HEK293 (cell line): ENCODE measurements around the gene FRS2.

ENCODE experiments used
- CTCF ChIA-PET: fragments of 350-600 bp; formaldehyde crosslinking; extraction: SDS; loops from one replicate; lab custom pipeline; 2021; ENCODE audit warnings: antibody characterized with exemption; lab: Yijun Ruan, JAX
- POLR2A ChIA-PET: fragments of 300-600 bp; formaldehyde crosslinking; extraction: SDS; loops from one replicate; lab custom pipeline; 2020; ENCODE audit warnings: antibody characterized with exemption, inconsistent platforms; lab: Yijun Ruan, JAX
- H3K27ac ChIP-seq: fragments of 200-500 bp; sonication (Bioruptor generic); 2 replicates; pipeline ENCODE4 v1.5.1; 2014; ENCODE audit warnings: low read depth, low read length, control low read depth, inconsistent platforms; ENCODE audit errors: extremely low read depth
- H3K36me3 ChIP-seq, 2 experiments: fragments of 200-500 bp in 1 of 2; sonication (Bioruptor generic) in 1 of 2; 1 replicate in 1 of 2; 2 replicates in 1 of 2; pipeline ENCODE4 v1.5.1; 2014 to 2017; ENCODE audit warnings: inconsistent platforms in 2 of 2, low read length in 2 of 2; ENCODE audit not compliant: control insufficient read depth in 2 of 2, insufficient read depth in 1 of 2
- H3K4me1 ChIP-seq: fragments of 200-500 bp; sonication (Bioruptor generic); 2 replicates; pipeline ENCODE4 v1.5.1; 2014; ENCODE audit warnings: mild to moderate bottlenecking, low read length, inconsistent platforms; ENCODE audit not compliant: control insufficient read depth, insufficient read depth
- H3K4me3 ChIP-seq: 2 replicates; pipeline ENCODE4 v1.5.1; 2011; ENCODE audit warnings: low read depth, mild to moderate bottlenecking, control low read depth, low read length, moderate library complexity
- H3K9me3 ChIP-seq: fragments of 200-500 bp; sonication (Bioruptor generic); 2 replicates; pipeline ENCODE4 v1.5.1; 2014; ENCODE audit warnings: low read depth, low read length, inconsistent platforms; ENCODE audit not compliant: control insufficient read depth, insufficient read depth
- BCL11A ChIP-seq: fragments of 450-650 bp; formaldehyde crosslinking; IDR thresholded peaks from 2 replicates; pipeline ENCODE4 v1.5.1; 2016; ENCODE audit warnings: low read depth, missing biosample characterization, missing genetic modification characterization
- BCL11B ChIP-seq: fragments of 450-650 bp; formaldehyde crosslinking; IDR thresholded peaks from 2 replicates; pipeline ENCODE4 v1.5.1; 2016; ENCODE audit warnings: low read depth, missing biosample characterization, missing genetic modification characterization
- BCL6B ChIP-seq: fragments of 450-650 bp; formaldehyde crosslinking; IDR thresholded peaks from 2 replicates; pipeline ENCODE4 v1.5.1; 2017; ENCODE audit warnings: missing biosample characterization, missing genetic modification characterization
- HOXC10 ChIP-seq: sonication (generic); formaldehyde crosslinking; IDR thresholded peaks from 2 replicates; pipeline ENCODE4 v1.8.1; 2023; ENCODE audit warnings: mild to moderate bottlenecking, missing genetic modification reagents
- IKZF3 ChIP-seq: fragments of 450-650 bp; IDR thresholded peaks from 2 replicates; pipeline ENCODE4 v1.5.0; 2018; ENCODE audit warnings: missing biosample characterization, mild to moderate bottlenecking, missing genetic modification characterization, moderate library complexity
- KLF17 ChIP-seq: fragments of 450-650 bp; formaldehyde crosslinking; IDR thresholded peaks from 2 replicates; pipeline ENCODE4 v1.5.1; 2016; ENCODE audit warnings: missing biosample characterization, missing genetic modification characterization
- PRDM1 ChIP-seq: fragments of 450-650 bp; formaldehyde crosslinking; IDR thresholded peaks from 2 replicates; pipeline ENCODE4; 2016; ENCODE audit warnings: missing biosample characterization, missing genetic modification characterization
- SCRT2 ChIP-seq: fragments of 450-650 bp; formaldehyde crosslinking; IDR thresholded peaks from 2 replicates; pipeline ENCODE4 v1.5.1; 2016; ENCODE audit warnings: missing biosample characterization, missing genetic modification characterization
- ZBTB6 ChIP-seq: fragments of 450-650 bp; formaldehyde crosslinking; IDR thresholded peaks from 2 replicates; pipeline ENCODE4 v1.5.1; 2017; ENCODE audit warnings: missing biosample characterization, missing genetic modification characterization
- ZBTB7A ChIP-seq: fragments of 450-650 bp; formaldehyde crosslinking; IDR thresholded peaks from 2 replicates; pipeline ENCODE4 v1.5.1; 2016; ENCODE audit warnings: low read depth, missing biosample characterization, missing genetic modification characterization
- ZFP3 ChIP-seq: fragments of 450-650 bp; formaldehyde crosslinking; IDR thresholded peaks from 2 replicates; pipeline ENCODE4 v1.5.1; 2016; ENCODE audit warnings: low read depth, missing biosample characterization, missing genetic modification characterization
- ZFP37 ChIP-seq: fragments of 450-650 bp; formaldehyde crosslinking; IDR thresholded peaks from 2 replicates; pipeline ENCODE4 v1.5.1; 2016; ENCODE audit warnings: missing biosample characterization, missing genetic modification characterization
- ZFP69B ChIP-seq: fragments of 450-650 bp; formaldehyde crosslinking; IDR thresholded peaks from 2 replicates; pipeline ENCODE4 v1.5.1; 2016; ENCODE audit warnings: missing biosample characterization, missing genetic modification characterization
- ZNF10 ChIP-seq: fragments of 450-650 bp; formaldehyde crosslinking; IDR thresholded peaks from 2 replicates; pipeline ENCODE4 v1.5.1; 2017; ENCODE audit warnings: missing biosample characterization, missing genetic modification characterization
- ZNF114 ChIP-seq: fragments of 450-650 bp; formaldehyde crosslinking; IDR thresholded peaks from 2 replicates; pipeline ENCODE4 v1.5.0; 2017; ENCODE audit warnings: missing biosample characterization, missing genetic modification characterization
- ZNF121 ChIP-seq: fragments of 450-650 bp; formaldehyde crosslinking; IDR thresholded peaks from 2 replicates; pipeline ENCODE4 v1.5.1; 2016; ENCODE audit warnings: missing biosample characterization, missing genetic modification characterization
- ZNF211 ChIP-seq: fragments of 450-650 bp; formaldehyde crosslinking; IDR thresholded peaks from 2 replicates; pipeline ENCODE4 v1.5.1; 2016; ENCODE audit warnings: low read depth, missing biosample characterization, missing genetic modification characterization
- ZNF274 ChIP-seq, 2 experiments: fragments of 200-500 bp in 1 of 2; fragments of 450-650 bp in 1 of 2; sonication (Bioruptor generic) in 1 of 2; formaldehyde crosslinking in 1 of 2; IDR thresholded peaks; 2 replicates each; pipeline versions ENCODE4 v1.5.1 to v1.6.1; 2014 to 2016; ENCODE audit warnings: borderline replicate concordance in 1 of 2, inconsistent platforms in 1 of 2, low read length in 1 of 2, missing biosample characterization in 1 of 2, missing genetic modification characterization in 1 of 2
- ZNF404 ChIP-seq: fragments of 450-650 bp; formaldehyde crosslinking; IDR thresholded peaks from 2 replicates; pipeline ENCODE4 v1.5.1; 2017; ENCODE audit warnings: missing biosample characterization, missing genetic modification characterization
- ZNF416 ChIP-seq: fragments of 450-650 bp; formaldehyde crosslinking; IDR thresholded peaks from 2 replicates; pipeline ENCODE4 v1.5.1; 2016; ENCODE audit warnings: missing biosample characterization, missing genetic modification characterization
- ZNF48 ChIP-seq: fragments of 450-650 bp; formaldehyde crosslinking; IDR thresholded peaks from 2 replicates; pipeline ENCODE4 v1.5.1; 2016; ENCODE audit warnings: missing biosample characterization, missing genetic modification characterization
- ZNF501 ChIP-seq: fragments of 450-650 bp; formaldehyde crosslinking; IDR thresholded peaks from 2 replicates; pipeline ENCODE4 v1.5.1; 2016; ENCODE audit warnings: missing biosample characterization, missing genetic modification characterization
- ZNF529 ChIP-seq: fragments of 450-650 bp; formaldehyde crosslinking; IDR thresholded peaks from 2 replicates; pipeline ENCODE4 v1.5.1; 2017; ENCODE audit warnings: missing genetic modification characterization, missing biosample characterization; ENCODE audit not compliant: insufficient replicate concordance
- ZNF548 ChIP-seq: fragments of 450-650 bp; formaldehyde crosslinking; IDR thresholded peaks from 2 replicates; pipeline ENCODE4 v1.5.1; 2016; ENCODE audit warnings: missing biosample characterization, missing genetic modification characterization
- ZNF555 ChIP-seq: fragments of 450-650 bp; formaldehyde crosslinking; conservative IDR thresholded peaks from 2 replicates; pipeline ENCODE4 v1.5.1; 2017; ENCODE audit warnings: missing biosample characterization, mild to moderate bottlenecking, missing genetic modification characterization, inconsistent platforms
- ZNF610 ChIP-seq: fragments of 450-650 bp; formaldehyde crosslinking; IDR thresholded peaks from 2 replicates; pipeline ENCODE4 v1.5.1; 2016; ENCODE audit warnings: missing biosample characterization, missing genetic modification characterization, borderline replicate concordance
- ZNF660 ChIP-seq: fragments of 450-650 bp; IDR thresholded peaks from 2 replicates; pipeline ENCODE4 v1.5.1; 2018; ENCODE audit warnings: missing biosample characterization, mild to moderate bottlenecking, missing genetic modification characterization
- ZNF704 ChIP-seq: fragments of 450-650 bp; formaldehyde crosslinking; IDR thresholded peaks from 2 replicates; pipeline ENCODE4 v1.5.1; 2016; ENCODE audit warnings: missing biosample characterization, missing genetic modification characterization
- ZNF76 ChIP-seq: fragments of 450-650 bp; formaldehyde crosslinking; IDR thresholded peaks from 2 replicates; pipeline ENCODE4; 2016; ENCODE audit warnings: low read depth, missing biosample characterization, missing genetic modification characterization, borderline replicate concordance
- ZSCAN16 ChIP-seq: fragments of 450-650 bp; formaldehyde crosslinking; IDR thresholded peaks from 2 replicates; pipeline ENCODE4 v1.5.1; 2016; ENCODE audit warnings: missing biosample characterization, missing genetic modification characterization
- ZSCAN30 ChIP-seq: fragments of 450-650 bp; IDR thresholded peaks from 2 replicates; pipeline ENCODE4 v1.5.1; 2018; ENCODE audit warnings: missing biosample characterization, mild to moderate bottlenecking, missing genetic modification characterization, moderate library complexity
- TF ChIP-seq, protein P1 (sequence below): fragments of 450-650 bp; formaldehyde crosslinking; IDR thresholded peaks from 2 replicates; pipeline ENCODE4 v1.5.1; 2016; ENCODE audit warnings: missing biosample characterization, missing genetic modification characterization

The FRS2 gene

DNA sequence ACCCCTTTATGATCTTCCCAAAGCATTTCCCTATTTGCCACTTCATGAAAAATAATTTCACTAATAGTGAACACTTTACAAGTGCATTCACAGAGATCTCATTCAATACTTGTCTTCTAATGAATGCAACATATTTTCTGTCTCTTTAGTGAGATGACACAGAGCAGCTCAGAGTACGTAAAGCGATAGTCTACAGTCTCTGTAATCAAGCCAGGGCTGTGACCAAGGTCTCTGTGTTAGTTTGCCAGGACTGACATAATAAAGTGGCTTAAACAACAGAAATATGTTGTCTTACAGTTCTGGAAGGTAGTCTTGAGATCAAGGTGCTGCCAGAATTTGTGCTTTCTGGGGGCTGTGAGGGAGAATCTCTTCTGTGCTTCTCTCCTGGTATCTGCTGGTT, 33.1 kb upstream of the FRS2 start:
- POLR2A ChIA-PET = no interaction called here
- no peak overlapping the region for H3K4me3 ChIP-seq
- TF ChIP-seq ZNF548 (tag by site-specific recombination) = no peak
- TF ChIP-seq IKZF3 (tag by site-specific recombination) = no peak
- no peak for TF ChIP-seq ZNF114
- no peak for TF ChIP-seq ZNF404
- TF ChIP-seq, protein P1, sequence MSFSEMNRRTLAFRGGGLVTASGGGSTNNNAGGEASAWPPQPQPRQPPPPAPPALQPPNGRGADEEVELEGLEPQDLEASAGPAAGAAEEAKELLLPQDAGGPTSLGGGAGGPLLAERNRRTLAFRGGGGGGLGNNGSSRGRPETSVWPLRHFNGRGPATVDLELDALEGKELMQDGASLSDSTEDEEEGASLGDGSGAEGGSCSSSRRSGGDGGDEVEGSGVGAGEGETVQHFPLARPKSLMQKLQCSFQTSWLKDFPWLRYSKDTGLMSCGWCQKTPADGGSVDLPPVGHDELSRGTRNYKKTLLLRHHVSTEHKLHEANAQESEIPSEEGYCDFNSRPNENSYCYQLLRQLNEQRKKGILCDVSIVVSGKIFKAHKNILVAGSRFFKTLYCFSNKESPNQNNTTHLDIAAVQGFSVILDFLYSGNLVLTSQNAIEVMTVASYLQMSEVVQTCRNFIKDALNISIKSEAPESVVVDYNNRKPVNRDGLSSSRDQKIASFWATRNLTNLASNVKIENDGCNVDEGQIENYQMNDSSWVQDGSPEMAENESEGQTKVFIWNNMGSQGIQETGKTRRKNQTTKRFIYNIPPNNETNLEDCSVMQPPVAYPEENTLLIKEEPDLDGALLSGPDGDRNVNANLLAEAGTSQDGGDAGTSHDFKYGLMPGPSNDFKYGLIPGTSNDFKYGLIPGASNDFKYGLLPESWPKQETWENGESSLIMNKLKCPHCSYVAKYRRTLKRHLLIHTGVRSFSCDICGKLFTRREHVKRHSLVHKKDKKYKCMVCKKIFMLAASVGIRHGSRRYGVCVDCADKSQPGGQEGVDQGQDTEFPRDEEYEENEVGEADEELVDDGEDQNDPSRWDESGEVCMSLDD (tag by site-specific recombination) = no peak
- TF ChIP-seq ZFP69B (tag by site-specific recombination) = no peak
- TF ChIP-seq ZNF501 = no peak
- TF ChIP-seq ZFP3 (tag by site-specific recombination) = no peak
- TF ChIP-seq ZSCAN30 (tag by site-specific recombination) = no peak
- no peak for TF ChIP-seq ZBTB7A (tag by site-specific recombination)
- no peak for TF ChIP-seq ZFP37
- no peak for TF ChIP-seq ZNF416
- TF ChIP-seq BCL11A (tag by site-specific recombination) = no peak
- TF ChIP-seq ZNF555 = no peak
- TF ChIP-seq ZSCAN16 (tag by site-specific recombination) = no peak
- no peak for TF ChIP-seq BCL11B (tag by site-specific recombination)
- TF ChIP-seq PRDM1 (tag by site-specific recombination) = no peak
- no peak for TF ChIP-seq ZNF610 (tag by site-specific recombination)
- TF ChIP-seq ZNF211 = no peak
- H3K4me1 ChIP-seq = no peaks in the 10 kb centered on the region
- no peaks in the 10 kb centered on the region for H3K36me3 ChIP-seq
- CTCF ChIA-PET = interaction anchor here (0.6 kb wide), 1 partner anchor 1406 kb away, joined by 4 read pairs; no protein-coding TSS in a partner anchor
- H3K27ac ChIP-seq = no peak overlapping the region
- H3K9me3 ChIP-seq = no peaks in the 10 kb centered on the region

- Histone ChIP-seq H3K4me1 (no peaks in the 10 kb centered on the region), H3K36me3 (no peaks in the 10 kb centered on the region), H3K27ac (no peak overlapping the region), H3K9me3 (no peaks in the 10 kb centered on the region), H3K4me3 (no peak overlapping the region)
- CTCF ChIA-PET = interaction anchor here (0.6 kb wide), 1 partner anchor 132 kb away, joined by 3 read pairs; no protein-coding TSS in a partner anchor
- POLR2A ChIA-PET = no interaction called here
- TF ChIP-seq ZNF704 (no peak), SCRT2 (no peak), ZNF121 (tag by site-specific recombination) (no peak), ZBTB6 (tag by site-specific recombination) (no peak), ZNF529 (tag by site-specific recombination) (no peak), ZNF10 (tag by site-specific recombination) (no peak), ZNF76 (no peak), ZNF274 (IDR thresholded peaks at IDR 0.05; ENCODE audit: low read length) (no peak), ZNF274 (tag by site-specific recombination; IDR thresholded peaks at IDR 0.05; ENCODE audit: borderline replicate concordance) (no peak), BCL6B (no peak), KLF17 (tag by site-specific recombination) (no peak), HOXC10 (CRISPR knock-in tag) (no peak), ZNF660 (tag by site-specific recombination) (no peak), ZNF501 (no peak), ZNF48 (tag by site-specific recombination) (no peak)
Observed at GRCh38 chr12:69438539-69438938, 31.6 kb upstream of the FRS2 start.
